GM19025 (cell line): ENCODE results near the gene DLG2.
"Not testable (repeated sequence)": the region's sequence is repeated elsewhere in the genome, so short reads cannot be mapped to it uniquely, and the experiment has no call there.

Source experiments
- ATAC-seq: cut with Tn5 transposase; IDR thresholded peaks from one replicate; pipeline ENCODE4 v1.9.1; 2021; ENCODE audit warnings: mild to moderate bottlenecking, low read depth, moderate library complexity; ENCODE audit not compliant: unreplicated experiment

DLG2 gene

DNA sequence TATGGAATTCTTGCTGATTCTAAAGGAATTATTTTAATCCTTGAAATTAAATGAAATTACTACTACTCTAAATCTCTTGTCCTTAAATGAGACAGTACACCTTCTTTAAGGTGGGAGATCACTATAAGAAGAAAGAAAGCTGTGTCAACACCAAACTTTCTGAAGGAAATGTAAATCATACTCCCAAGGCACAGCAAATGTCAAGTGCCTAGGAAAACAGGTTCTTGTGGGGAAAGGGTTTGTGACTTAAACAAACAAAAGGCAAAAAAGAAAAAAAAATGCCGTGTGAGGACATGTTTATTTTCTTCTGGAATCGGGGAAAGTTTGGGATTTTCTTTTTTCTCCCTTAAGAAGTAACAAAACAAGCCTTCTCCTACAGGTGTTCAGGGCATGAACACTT is 745.1 kb downstream of the DLG2 start:
- ATAC-seq: no peak

GRCh38 chr11:84871116-84871515 is 756.0 kb downstream of the DLG2 start:
- no peak for ATAC-seq

GRCh38 chr11:84870486-84870885 is 756.7 kb downstream of the DLG2 start:
- ATAC-seq: no peak

DNA sequence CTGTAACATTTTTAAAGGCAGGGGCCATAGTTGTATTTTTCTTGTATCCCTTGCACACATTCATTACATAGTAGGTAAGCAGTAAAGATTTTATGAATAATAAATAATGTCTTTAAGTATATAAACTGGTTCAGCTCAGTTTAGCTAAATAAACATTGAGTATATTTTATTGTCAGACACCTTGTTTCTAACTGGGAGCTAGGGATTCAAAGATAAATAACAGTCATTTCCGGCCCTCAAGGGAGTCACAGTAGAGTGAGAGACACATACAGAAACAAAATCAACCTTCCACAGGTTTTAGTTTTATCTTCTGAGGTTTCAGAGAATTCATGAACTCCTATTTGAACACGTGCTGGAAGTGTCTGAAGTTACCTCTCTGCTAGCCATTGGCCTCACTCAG is 760.2 kb downstream of the DLG2 start:
- ATAC-seq: no peak

DNA sequence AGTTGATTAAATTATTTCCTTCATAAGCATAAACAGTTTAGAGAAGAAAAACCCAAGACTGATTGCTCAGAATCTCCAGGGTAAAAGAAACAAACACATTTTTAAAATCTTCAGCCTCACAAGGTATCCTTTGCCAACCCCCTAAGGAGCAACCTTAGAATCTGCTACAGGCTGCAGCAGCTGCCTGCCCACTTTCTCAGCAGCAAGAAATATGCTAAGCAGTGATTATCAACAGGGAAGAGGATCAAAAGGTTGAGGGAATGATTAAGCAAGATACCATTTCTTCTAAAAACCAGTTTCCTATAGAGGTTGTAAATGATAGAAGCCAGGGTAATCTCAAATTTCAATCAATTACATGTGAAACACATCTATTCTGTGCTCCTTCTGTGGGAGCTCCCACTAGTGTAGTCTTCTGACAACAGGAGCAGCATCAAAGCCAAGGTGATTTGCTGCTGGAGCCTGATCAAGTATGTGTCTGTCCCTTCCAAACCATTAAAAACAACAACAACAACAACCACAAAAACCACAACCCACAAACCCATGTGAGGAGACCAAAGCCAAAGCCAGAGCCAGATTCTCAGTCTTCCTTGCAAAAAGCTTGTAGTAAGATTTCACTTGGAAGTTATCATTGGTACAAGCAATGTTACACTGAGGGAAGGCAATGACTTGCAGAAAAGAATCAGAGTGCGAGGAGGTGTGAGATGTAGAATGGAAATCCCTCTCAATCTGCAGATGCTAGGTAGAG is 761.2 kb downstream of the DLG2 start:
- ATAC-seq: no peak

DNA sequence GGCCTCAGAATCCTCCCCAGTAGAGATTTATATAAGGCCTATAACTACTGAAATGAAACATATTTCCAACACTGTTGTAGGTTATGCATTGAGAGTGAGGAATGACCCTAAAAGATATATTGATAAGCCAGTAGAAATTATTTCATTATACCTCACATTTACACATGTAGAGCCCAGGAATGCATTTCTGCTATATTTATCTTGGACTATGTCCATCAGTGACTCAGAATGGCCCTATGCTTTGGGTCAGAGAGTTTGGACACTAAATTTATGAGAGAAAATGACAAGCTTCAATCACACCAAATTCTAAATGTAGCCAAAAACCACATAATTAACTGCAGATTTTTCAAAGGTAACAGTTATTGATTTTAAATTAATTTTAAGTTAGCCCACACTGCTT is 761.9 kb downstream of the DLG2 start:
- no peak for ATAC-seq

DNA sequence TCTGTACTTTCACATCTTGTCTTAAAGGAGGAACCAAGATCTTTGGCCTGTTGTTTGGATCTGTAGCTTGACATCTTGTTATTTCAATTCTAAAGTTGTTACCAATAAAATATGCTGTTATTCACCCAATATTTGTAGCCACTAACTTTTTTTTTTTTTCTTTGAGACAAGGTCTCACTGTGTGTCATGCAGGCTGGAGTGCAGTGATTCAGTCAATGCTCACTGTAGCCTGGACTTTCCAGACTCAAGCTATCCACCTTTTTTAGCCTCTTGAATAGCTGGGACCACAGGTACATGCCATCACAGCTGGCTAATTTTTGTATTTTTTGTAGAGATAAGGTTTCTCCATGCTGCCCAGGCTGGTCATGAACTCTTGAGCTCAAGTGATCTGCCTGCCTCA is 769.4 kb downstream of the DLG2 start:
- no peak for ATAC-seq

DNA sequence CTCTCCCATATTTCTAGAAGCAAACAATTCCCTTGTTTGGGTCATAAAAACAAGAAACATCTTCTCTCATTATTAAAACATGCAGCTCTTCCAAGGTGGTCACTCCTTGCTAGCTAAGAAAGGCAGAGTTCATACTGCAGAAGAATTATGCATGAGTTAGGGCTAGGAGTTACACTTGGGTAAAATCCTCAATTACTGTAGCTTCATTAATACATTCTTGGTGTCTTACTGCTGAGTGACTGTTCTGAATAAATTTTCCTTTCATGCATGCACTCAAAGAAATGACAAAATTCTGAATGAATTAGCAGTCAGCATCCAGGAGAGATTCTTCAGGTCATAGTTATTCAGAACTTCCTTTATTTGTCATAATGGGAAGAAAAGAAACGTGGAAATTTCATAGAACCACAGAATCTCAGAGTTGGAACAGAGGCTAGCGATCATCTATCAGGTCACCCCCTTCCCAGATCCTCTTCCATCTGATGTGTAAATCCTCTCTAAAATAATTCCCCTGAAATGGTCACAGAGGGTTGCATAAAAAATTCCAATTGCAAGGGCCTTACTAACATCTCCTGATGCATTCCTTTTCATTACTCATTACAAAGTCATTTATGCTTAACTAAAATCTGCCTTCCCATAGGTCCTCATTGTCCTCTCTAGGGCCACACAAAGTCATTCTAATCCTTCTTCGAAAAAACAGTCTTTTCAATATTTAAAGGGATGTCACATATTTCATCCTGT is 771.5 kb downstream of the DLG2 start:
- no peak for ATAC-seq

DNA sequence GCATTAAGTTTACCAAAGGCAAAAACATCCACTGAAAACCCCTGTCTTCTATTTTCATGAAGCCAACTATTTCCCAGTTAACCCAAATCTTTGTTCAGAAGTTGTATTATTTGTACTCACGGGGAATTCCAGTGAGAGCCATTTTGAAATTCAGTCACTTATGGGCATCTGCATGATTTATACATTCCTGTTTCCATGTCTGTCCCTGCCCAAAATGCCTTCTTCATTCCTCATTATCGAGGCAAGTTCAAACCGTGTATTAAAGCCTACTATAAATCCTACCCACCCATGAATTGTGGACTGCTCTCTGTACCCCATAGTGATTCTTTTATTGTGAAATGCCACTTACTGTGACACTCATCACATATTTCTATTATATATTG is 772.7 kb downstream of the DLG2 start:
- ATAC-seq: no peak

DNA sequence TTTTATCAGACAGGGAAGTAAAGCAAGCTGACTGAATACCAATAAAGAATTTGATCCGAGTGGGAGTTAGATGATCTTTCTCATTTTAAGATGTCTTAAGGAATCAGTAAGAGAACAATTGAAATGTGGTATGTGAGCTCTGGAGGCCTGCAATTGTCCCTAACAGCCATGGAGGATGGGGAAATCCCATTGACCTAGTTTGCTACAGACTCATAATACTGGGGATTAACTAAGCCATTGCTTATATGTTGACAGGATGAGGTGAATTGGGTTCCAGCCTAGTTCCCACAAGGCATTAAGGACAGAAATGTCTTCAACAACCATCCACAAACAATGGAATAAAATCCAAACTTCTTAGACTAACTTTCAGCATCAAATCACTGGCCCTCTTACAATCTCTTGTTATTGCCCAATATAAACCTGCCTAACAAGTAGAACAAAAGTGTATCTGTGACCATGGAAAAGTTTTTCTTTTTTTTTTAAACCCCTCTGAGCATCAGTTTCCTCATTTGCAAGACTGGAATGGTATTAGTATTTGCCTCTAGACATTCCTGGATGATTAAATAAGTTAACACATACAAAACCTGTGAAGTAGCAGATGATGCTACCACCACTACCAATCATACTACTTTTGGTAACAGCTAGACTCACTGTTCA is 773.2 kb downstream of the DLG2 start:
- ATAC-seq: no peak

- ATAC-seq: no peak
Observed at GRCh38 chr11:84847842-84848241, 779.3 kb downstream of the DLG2 start.

- ATAC-seq: not testable (repeated sequence)
Observed at GRCh38 chr11:84840201-84840600, 786.9 kb downstream of the DLG2 start.

GRCh38 chr11:84837402-84838069 is 789.6 kb downstream of the DLG2 start:
- ATAC-seq: no peak

DNA sequence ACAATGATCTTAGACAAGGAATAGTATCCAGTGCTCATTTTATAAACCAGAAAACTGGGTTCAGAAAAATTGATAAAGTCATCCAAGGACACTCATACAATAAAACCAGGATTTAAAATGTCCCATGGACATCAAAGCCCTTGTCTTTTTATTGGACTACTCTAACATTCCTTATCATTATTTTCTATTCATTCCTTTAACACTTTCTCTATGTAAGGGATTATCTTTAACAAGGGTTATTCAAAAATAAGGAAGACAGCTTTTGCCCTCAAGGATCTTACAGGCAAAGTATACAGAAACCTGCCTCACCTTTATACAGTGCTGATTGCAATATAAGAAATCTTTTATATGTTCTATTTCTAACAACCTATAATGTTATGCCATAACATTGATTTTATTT is 790.8 kb downstream of the DLG2 start:
- no peak for ATAC-seq

DNA sequence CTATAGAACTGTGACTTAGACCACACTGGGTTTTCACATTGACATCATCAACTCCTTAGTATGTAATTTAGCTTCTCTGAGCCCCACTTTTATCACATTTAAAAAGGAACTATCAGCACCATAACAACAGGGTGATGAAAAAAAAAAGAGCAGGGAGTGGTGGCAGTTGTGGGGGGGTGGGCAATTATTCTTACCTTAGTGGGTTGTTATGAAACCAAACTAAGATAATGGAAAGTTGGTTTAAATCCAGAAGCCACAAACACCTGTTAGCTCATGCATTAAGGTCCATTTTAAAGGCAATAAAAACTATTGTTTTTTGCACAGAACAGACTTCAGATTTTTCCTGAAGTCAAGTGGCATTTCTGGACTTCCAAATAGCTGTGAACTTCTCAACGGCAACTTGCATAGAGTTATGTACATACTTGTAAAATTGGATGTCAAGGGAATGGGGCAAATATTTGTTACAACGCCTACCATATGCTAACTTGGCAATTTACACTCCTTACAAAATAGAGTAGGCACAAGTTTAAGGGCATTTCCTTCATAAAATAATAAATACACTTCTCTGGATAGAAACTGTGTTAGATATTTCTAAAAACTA is 793.6 kb downstream of the DLG2 start:
- ATAC-seq: no peak

GRCh38 chr11:84830372-84830771 is 796.8 kb downstream of the DLG2 start:
- no peak for ATAC-seq

DNA sequence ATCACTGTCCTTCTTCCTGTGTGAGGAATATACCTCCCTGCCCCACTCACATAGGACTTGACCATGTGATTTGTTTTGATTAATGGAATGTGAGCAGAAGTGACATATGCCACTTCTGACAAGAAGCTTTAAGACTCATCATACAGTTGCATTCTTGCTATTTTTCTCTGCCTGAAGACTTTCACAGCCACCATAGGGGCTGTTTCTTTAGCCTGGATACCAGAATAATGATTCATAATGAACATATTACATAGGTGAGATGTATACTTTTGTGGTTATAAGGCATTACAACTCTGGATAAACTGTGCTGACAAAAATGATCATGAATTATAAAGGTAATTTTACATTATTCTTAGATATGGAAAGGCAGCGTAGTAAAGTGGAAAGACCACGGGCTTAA is 798.0 kb downstream of the DLG2 start:
- no peak for ATAC-seq

GRCh38 chr11:84828616-84829015 is 798.5 kb downstream of the DLG2 start:
- ATAC-seq: no peak

DNA sequence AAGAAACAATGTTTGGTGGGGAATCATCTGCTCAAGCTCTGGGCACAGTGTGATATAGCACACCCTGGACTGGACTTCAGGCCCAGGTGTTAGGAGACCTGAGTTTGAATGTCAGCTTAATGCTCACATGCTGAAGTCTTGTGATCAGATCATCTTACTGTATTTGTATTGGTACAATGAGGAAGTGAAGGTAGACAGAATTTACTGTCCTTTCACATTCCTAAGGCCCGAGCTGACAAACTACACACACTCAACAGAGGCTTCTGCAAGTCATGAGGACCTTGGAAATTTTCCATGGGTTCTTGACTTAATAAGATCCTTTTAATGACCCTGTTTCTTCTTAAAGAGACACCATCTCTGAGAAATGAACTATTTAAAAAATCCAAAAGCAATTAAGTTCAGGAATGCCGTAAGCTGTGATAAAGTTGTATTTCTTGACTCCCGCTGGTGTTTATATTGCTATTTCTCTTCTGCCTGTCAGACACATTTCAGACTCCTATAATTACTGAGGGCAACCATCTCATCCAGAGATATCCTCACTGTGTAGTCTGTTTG is 802.0 kb downstream of the DLG2 start:
- no peak for ATAC-seq

DNA sequence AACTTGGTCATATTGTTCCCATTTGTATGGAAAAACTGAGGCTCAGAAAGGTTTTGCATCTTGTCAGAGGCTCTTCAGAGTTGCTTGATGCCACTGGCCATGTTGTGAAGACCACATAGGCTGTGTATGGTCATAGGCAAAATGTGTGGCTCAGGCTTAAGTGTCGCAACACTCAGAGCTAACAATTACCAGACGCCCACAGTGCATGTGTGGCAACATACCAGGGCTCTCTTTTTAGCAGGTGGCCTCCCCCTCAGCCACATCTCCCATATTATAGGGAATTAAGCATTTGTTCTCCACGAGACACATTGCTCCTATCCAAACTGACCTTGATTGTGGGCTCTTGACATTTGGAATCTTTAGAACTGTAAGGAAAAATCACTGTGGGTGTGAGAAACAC is 802.5 kb downstream of the DLG2 start:
- no peak for ATAC-seq
